ENCODE data around the gene ARID1B.

DNA sequence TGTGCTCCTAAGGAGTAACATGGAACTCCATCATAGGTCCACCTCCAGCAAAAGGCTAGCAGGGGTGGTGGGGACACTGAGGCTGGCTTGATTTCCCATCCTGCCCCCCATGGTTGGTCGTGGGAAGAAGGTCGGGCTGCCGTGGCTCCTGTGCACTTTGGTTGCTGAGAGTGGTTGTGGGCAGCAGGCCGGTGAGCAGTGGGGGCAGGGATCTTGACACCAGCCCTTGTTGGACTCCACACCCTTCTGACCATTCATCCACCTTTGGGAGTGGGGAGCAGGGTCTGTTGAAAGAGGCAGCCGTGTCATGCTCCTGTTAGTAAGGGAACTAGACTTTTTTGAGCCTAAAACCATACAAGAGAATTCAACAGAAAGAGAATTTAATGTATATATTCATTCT, 175.2 kb downstream of the ARID1B start:
- TF ChIP-seq, protein P1, sequence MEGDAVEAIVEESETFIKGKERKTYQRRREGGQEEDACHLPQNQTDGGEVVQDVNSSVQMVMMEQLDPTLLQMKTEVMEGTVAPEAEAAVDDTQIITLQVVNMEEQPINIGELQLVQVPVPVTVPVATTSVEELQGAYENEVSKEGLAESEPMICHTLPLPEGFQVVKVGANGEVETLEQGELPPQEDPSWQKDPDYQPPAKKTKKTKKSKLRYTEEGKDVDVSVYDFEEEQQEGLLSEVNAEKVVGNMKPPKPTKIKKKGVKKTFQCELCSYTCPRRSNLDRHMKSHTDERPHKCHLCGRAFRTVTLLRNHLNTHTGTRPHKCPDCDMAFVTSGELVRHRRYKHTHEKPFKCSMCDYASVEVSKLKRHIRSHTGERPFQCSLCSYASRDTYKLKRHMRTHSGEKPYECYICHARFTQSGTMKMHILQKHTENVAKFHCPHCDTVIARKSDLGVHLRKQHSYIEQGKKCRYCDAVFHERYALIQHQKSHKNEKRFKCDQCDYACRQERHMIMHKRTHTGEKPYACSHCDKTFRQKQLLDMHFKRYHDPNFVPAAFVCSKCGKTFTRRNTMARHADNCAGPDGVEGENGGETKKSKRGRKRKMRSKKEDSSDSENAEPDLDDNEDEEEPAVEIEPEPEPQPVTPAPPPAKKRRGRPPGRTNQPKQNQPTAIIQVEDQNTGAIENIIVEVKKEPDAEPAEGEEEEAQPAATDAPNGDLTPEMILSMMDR (IDR thresholded peaks at IDR 0.05), result no peak
- TF ChIP-seq POLR2AphosphoS5 (IDR thresholded peaks at IDR 0.05; ENCODE audit: low read depth, low read length) (no peak), TCF7L2 (IDR thresholded peaks at IDR 0.05; ENCODE audit: low read depth, low read length) (no peak), SIN3A (IDR thresholded peaks at IDR 0.05; ENCODE audit: borderline replicate concordance, insufficient read depth, low read depth, low read length) (no peak)
- TF ChIP-seq, protein P2, sequence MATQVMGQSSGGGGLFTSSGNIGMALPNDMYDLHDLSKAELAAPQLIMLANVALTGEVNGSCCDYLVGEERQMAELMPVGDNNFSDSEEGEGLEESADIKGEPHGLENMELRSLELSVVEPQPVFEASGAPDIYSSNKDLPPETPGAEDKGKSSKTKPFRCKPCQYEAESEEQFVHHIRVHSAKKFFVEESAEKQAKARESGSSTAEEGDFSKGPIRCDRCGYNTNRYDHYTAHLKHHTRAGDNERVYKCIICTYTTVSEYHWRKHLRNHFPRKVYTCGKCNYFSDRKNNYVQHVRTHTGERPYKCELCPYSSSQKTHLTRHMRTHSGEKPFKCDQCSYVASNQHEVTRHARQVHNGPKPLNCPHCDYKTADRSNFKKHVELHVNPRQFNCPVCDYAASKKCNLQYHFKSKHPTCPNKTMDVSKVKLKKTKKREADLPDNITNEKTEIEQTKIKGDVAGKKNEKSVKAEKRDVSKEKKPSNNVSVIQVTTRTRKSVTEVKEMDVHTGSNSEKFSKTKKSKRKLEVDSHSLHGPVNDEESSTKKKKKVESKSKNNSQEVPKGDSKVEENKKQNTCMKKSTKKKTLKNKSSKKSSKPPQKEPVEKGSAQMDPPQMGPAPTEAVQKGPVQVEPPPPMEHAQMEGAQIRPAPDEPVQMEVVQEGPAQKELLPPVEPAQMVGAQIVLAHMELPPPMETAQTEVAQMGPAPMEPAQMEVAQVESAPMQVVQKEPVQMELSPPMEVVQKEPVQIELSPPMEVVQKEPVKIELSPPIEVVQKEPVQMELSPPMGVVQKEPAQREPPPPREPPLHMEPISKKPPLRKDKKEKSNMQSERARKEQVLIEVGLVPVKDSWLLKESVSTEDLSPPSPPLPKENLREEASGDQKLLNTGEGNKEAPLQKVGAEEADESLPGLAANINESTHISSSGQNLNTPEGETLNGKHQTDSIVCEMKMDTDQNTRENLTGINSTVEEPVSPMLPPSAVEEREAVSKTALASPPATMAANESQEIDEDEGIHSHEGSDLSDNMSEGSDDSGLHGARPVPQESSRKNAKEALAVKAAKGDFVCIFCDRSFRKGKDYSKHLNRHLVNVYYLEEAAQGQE (IDR thresholded peaks at IDR 0.05; ENCODE audit: insufficient read depth in 1 of 2, low read depth in 2 of 2, low read length in 1 of 2), result no peak
